ENCODE data around the gene C1orf21. TPM values are rescaled to one million over a fixed set of nuclear protein-coding genes. Genes with fewer than 3 reads are reported as not detected.

C1orf21 gene
- total RNA-seq, 1 donor from 2014 or later: 12.7 TPM

GRCh38 chr1:184485751-184486723 lies 99.2 kb downstream of the C1orf21 start:
- DNase-seq (ENCODE audit: low read depth in 2 of 2): no peak

GRCh38 chr1:184486761-184487445 lies 100.1 kb downstream of the C1orf21 start:
- DNase-seq (ENCODE audit: low read depth in 2 of 2): no peak

- DNase-seq (ENCODE audit: low read depth in 2 of 2): no peak
Observed at GRCh38 chr1:184487531-184488193, 100.8 kb downstream of the C1orf21 start.

- DNase-seq (ENCODE audit: low read depth in 2 of 2): no peak
Observed at GRCh38 chr1:184489908-184490307, 103.1 kb downstream of the C1orf21 start.

- no peak for DNase-seq (ENCODE audit: low read depth in 2 of 2)
Observed at GRCh38 chr1:184492536-184492935, 105.7 kb downstream of the C1orf21 start.

- DNase-seq (ENCODE audit: low read depth in 2 of 2): no peak
Observed at GRCh38 chr1:184493987-184494388, 107.2 kb downstream of the C1orf21 start.

- no peak for DNase-seq (ENCODE audit: low read depth in 2 of 2)
Observed at GRCh38 chr1:184494929-184495328, 108.1 kb downstream of the C1orf21 start.

- DNase-seq (ENCODE audit: low read depth in 2 of 2): no peak
Observed at GRCh38 chr1:184497959-184498723, 111.3 kb downstream of the C1orf21 start.

GRCh38 chr1:184499616-184500015 lies 112.8 kb downstream of the C1orf21 start:
- no peak for DNase-seq (ENCODE audit: low read depth in 2 of 2)

GRCh38 chr1:184502161-184502560 lies 115.3 kb downstream of the C1orf21 start:
- DNase-seq (ENCODE audit: low read depth in 2 of 2): no peak

GRCh38 chr1:184503221-184503749 lies 116.5 kb downstream of the C1orf21 start:
- no peak for DNase-seq (ENCODE audit: low read depth in 2 of 2)

GRCh38 chr1:184504040-184504954 lies 117.5 kb downstream of the C1orf21 start:
- no peak for DNase-seq (ENCODE audit: low read depth in 2 of 2)

- no peak for DNase-seq (ENCODE audit: low read depth in 2 of 2)
Observed at GRCh38 chr1:184504955-184505338, 118.1 kb downstream of the C1orf21 start.

- DNase-seq (ENCODE audit: low read depth in 2 of 2): peak; percentile 51 to 78
Observed at GRCh38 chr1:184506481-184506880, 119.7 kb downstream of the C1orf21 start.

- DNase-seq (ENCODE audit: low read depth in 2 of 2): no peak
Observed at GRCh38 chr1:184507165-184507564, 120.3 kb downstream of the C1orf21 start.

GRCh38 chr1:184507604-184508280 lies 120.9 kb downstream of the C1orf21 start:
- peak in 1 of 2 donors; percentile 56 for DNase-seq (ENCODE audit: low read depth in 2 of 2)

GRCh38 chr1:184509105-184509504 lies 122.3 kb downstream of the C1orf21 start:
- no peak for DNase-seq (ENCODE audit: low read depth in 2 of 2)

- no peak for DNase-seq (ENCODE audit: low read depth in 2 of 2)
Observed at GRCh38 chr1:184510110-184510509, 123.3 kb downstream of the C1orf21 start.

GRCh38 chr1:184512724-184513123 lies 125.9 kb downstream of the C1orf21 start:
- DNase-seq (ENCODE audit: low read depth in 2 of 2): no peak
